Sigmoid colon (tissue), 4 donors: ENCODE results near the gene CCDC137.

Source experiments
- POLR2AphosphoS5 ChIP-seq, 4 donors: sonication (generic); formaldehyde crosslinking; IDR thresholded peaks; one replicate each; pipeline ENCODE4 v1.6.1; 2017; ENCODE audit warnings: antibody characterized with exemption in 4 of 4
- TF ChIP-seq, protein P1 (sequence below), 4 experiments: fragments of 450-650 bp in 3 of 4; fragments of 200-600 bp in 1 of 4; IDR thresholded peaks; one replicate each; pipeline ENCODE4 v1.5.1; 2016 to 2019; ENCODE audit warnings: antibody characterized with exemption in 4 of 4, mild to moderate bottlenecking in 3 of 4, moderate library complexity in 2 of 4

DNA sequence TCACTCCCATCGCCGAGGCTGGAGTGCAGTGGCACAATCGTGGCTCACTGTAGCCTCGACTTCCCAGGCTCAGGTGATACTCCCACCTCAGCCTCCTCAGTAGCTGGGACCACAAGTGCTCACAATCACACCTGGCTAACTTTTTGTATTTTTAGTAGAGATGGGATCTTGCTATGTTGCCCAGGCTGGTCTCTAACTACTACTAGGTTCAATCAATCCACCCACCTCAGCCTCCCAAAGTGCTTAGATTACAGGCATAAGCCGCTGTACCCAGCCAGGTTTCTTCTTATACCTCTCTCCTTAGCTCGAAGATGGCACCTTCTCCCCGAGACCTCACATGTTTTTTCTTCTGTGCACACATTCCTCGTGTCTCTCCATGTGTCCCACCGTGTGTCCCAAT, 26.5 kb upstream of the CCDC137 start:
- TF ChIP-seq, protein P1, sequence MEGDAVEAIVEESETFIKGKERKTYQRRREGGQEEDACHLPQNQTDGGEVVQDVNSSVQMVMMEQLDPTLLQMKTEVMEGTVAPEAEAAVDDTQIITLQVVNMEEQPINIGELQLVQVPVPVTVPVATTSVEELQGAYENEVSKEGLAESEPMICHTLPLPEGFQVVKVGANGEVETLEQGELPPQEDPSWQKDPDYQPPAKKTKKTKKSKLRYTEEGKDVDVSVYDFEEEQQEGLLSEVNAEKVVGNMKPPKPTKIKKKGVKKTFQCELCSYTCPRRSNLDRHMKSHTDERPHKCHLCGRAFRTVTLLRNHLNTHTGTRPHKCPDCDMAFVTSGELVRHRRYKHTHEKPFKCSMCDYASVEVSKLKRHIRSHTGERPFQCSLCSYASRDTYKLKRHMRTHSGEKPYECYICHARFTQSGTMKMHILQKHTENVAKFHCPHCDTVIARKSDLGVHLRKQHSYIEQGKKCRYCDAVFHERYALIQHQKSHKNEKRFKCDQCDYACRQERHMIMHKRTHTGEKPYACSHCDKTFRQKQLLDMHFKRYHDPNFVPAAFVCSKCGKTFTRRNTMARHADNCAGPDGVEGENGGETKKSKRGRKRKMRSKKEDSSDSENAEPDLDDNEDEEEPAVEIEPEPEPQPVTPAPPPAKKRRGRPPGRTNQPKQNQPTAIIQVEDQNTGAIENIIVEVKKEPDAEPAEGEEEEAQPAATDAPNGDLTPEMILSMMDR (IDR thresholded peaks at IDR 0.05): no peak
- TF ChIP-seq POLR2AphosphoS5 (IDR thresholded peaks at IDR 0.05): no peak
